Breast epithelium (tissue), 4 donors: ENCODE results near the gene AGRN. TPM values are rescaled to one million over a fixed set of nuclear protein-coding genes. Genes with fewer than 3 reads are reported as not detected.
A peak's percentile ranks its signal among the peaks of the same experiment; 100 is the strongest.
"Not testable (repeated sequence)": the region's sequence is repeated elsewhere in the genome, so short reads cannot be mapped to it uniquely, and the experiment has no call there.

ENCODE experiments used
- DNase-seq, 2 donors: peaks; one replicate each; pipeline ENCODE4 v3.0.0-alpha.2; 2019; ENCODE audit warnings: low spot score in 2 of 2
- H3K27ac ChIP-seq, 2 donors: fragments of 200-600 bp; sonication (generic) in 1 of 2; one replicate each; pipeline ENCODE4 v1.5.1; 2016 to 2019; ENCODE audit warnings: mild to moderate bottlenecking in 1 of 2
- H3K27me3 ChIP-seq, 2 donors: fragments of 200-600 bp; sonication (generic) in 1 of 2; one replicate each; pipeline versions ENCODE4 v1.5.1 to v1.6.0; 2017 to 2019; ENCODE audit warnings: control low read depth in 1 of 2, mild to moderate bottlenecking in 1 of 2
- H3K36me3 ChIP-seq: fragments of 200-600 bp; one replicate; pipeline ENCODE4 v1.5.1; 2019
- H3K4me1 ChIP-seq, 2 donors: fragments of 200-600 bp; sonication (generic); one replicate each; pipeline ENCODE4 v1.5.1; 2016 to 2019; ENCODE audit warnings: control low read depth in 1 of 2
- H3K4me3 ChIP-seq, 3 donors: fragments of 200-600 bp; sonication (generic); 1 replicate in 2 of 3; 2 replicates in 1 of 3; pipeline ENCODE4 v1.5.1; 2016 to 2019; ENCODE audit warnings: mild to moderate bottlenecking in 3 of 3, moderate library complexity in 2 of 3
- H3K9me3 ChIP-seq, 2 donors: fragments of 200-600 bp; sonication (generic) in 1 of 2; one replicate each; pipeline ENCODE4 v1.5.1; 2016 to 2019; ENCODE audit warnings: control low read depth in 1 of 2
- POLR2A ChIP-seq: fragments of 450-650 bp; IDR thresholded peaks from one replicate; pipeline ENCODE4 v1.6.1; 2016; ENCODE audit warnings: antibody characterized with exemption, mild to moderate bottlenecking, moderate library complexity
- POLR2AphosphoS5 ChIP-seq, 3 donors: sonication (generic); formaldehyde crosslinking; IDR thresholded peaks; one replicate each; pipeline ENCODE4 v1.6.1; 2017; ENCODE audit warnings: antibody characterized with exemption in 3 of 3
- intact Hi-C: fragments of 100-400 bp; cut with DNase I; formaldehyde crosslinking; loops from one replicate; pipeline ENCODE4 v1.15.1; 2023; ENCODE audit warnings: low total_unique reads
- total RNA-seq, 3 donors: library from RNA; depleted of rRNA; stranded (reverse); fragments of >200 nt; gene quantifications; one replicate each; pipeline ENCODE4 v1.1.0, GENCODE V29; 2016
- TF ChIP-seq, protein P1 (sequence below), 3 donors: fragments of 450-650 bp; IDR thresholded peaks; one replicate each; pipeline ENCODE4 v1.5.1; 2016 to 2017; ENCODE audit warnings: antibody characterized with exemption in 3 of 3, mild to moderate bottlenecking in 3 of 3, moderate library complexity in 3 of 3

Gene AGRN
- total RNA-seq, 3 donors from 2014 or later: 9.1 to 37.0 (median 30.5) TPM

DNA sequence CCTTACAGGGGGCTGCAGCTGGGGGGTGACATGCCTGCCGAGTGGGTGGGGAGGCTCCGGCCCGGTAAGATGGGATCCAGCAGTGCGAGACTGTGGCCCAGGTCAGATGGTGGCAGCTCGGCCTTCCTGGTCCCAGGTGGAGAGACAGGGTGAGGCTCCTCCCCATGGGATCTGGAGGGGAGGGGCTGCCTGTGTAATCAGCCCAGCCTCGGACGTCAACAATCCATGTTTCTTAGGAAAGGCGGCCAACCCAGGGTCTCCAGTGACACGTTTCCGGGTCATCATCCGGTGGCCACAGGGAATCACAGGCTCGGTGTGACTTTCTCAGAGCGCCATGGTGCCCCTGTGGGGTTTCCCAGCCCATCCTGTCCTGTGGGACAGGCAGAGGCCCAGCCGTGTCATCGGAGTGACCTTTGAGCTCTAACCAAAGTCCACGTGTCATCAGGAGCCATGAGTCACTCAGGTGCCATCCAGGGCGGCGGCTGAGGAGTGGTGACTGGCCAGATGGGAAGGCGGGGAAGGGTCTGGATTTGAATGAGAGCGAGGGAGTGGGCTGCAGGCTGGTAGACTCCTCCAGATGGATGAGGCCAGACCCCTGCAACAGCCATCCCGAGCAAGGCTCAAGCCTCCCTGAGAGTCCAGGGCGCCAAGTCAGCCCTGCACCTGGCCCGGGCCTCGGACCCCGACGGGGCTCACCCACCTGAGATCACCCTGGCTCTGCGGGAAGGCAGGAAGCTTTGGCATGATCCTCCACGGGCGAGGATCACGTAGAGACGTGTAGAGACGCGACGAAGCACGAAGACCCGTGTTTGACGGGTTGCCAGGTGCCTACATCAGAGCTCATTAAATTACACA, 13.4 kb upstream of the AGRN start:
- intact Hi-C loops: no loop called here
- TF ChIP-seq POLR2A: no peak
- TF ChIP-seq, protein P1, sequence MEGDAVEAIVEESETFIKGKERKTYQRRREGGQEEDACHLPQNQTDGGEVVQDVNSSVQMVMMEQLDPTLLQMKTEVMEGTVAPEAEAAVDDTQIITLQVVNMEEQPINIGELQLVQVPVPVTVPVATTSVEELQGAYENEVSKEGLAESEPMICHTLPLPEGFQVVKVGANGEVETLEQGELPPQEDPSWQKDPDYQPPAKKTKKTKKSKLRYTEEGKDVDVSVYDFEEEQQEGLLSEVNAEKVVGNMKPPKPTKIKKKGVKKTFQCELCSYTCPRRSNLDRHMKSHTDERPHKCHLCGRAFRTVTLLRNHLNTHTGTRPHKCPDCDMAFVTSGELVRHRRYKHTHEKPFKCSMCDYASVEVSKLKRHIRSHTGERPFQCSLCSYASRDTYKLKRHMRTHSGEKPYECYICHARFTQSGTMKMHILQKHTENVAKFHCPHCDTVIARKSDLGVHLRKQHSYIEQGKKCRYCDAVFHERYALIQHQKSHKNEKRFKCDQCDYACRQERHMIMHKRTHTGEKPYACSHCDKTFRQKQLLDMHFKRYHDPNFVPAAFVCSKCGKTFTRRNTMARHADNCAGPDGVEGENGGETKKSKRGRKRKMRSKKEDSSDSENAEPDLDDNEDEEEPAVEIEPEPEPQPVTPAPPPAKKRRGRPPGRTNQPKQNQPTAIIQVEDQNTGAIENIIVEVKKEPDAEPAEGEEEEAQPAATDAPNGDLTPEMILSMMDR (IDR thresholded peaks at IDR 0.05): no peak
- TF ChIP-seq POLR2AphosphoS5 (IDR thresholded peaks at IDR 0.05): no peak
- Histone ChIP-seq H3K27ac (no peak overlapping the region), H3K9me3 (no peaks in the 10 kb centered on the region), H3K4me1 (peaks cover 0 to 8% of the 10 kb centered on the region in 2 donors), H3K36me3 (no peaks in the 10 kb centered on the region), H3K4me3 (no peak overlapping the region), H3K27me3 (peaks cover 0 to 2% of the 10 kb centered on the region in 2 donors)
- DNase-seq: no peak

DNA sequence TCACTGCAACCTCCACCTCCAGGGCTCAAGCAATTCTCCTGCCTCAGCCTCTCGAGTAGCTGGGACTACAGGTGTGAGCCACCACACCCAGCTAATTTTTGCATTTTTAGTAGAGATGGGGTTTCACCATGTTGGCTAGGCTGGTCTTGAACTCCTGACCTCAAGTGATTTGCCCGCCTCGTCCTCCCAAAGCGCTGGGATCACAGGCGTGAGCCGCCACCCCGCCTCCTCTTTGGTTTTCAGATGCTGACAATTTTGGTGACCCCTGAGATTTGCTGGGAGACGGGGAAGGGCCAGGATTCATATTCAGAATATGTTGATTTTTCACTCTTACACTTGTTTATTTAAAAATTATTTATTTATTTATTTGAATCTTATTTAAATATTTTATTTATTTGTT, 9.8 kb upstream of the AGRN start:
- intact Hi-C loops, H3K36me3 ChIP-seq: not testable (repeated sequence)

DNA sequence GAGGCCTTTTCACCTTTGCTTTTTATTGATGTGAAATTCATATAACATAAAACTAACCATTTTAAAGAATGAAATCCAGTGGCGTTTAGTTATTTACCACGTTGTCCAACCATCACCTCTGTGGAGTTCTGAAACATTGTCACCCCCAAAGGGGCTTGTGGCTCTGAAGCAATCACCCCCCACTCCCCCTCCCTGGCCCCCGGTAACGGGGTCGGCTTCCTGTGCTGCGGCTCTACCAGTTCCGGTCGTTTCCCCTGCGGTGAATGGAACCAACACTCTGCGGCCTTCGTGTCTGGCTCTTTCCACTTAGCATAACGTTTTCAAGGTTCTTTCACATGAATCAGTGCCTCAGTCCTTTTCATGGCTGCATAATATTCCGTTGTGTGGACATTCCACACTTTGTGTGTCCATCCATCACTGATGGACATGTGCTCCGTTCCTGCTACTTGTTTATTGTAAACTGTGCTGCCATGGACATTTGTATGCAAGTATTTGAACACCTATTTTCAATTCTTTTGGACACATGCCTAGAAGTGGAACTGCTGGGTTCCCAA, 8.4 kb upstream of the AGRN start:
- H3K36me3 ChIP-seq: no peaks in the 10 kb centered on the region
- no peak overlapping the region for H3K27ac ChIP-seq
- no peaks in the 10 kb centered on the region for H3K9me3 ChIP-seq
- TF ChIP-seq POLR2AphosphoS5 (IDR thresholded peaks at IDR 0.05) (no peak), POLR2A (no peak)
- TF ChIP-seq, protein P1 (IDR thresholded peaks at IDR 0.05): no peak
- no peaks in the 10 kb centered on the region for H3K4me1 ChIP-seq
- no peaks in the 10 kb centered on the region for H3K27me3 ChIP-seq
- no peak overlapping the region for H3K4me3 ChIP-seq
- intact Hi-C loops: no loop called here
- no peak for DNase-seq

More for the DNA sequence above, 9.8 kb upstream of the AGRN start:
- H3K4me1 ChIP-seq, DNase-seq, H3K27ac ChIP-seq, H3K9me3 ChIP-seq, H3K4me3 ChIP-seq, H3K27me3 ChIP-seq: not testable (repeated sequence)

DNA sequence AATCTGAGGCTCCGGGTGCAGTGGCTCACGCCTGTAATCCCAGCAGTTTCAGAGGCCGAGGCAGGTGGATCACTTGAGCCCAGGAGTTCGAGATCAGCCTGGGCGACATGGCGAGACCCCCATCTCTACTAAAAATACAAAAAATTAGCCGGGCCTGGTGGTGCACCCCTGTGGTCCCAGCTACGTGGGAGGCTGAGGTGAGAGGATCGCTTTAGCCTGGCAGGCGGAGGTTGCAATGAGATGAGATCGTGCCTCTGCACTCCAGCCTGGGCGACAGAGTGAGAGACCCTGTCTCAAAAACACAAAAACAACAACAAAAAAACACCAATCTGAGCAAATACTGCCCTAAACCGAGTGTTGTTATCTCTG, 7.2 kb upstream of the AGRN start:
- H3K9me3 ChIP-seq, H3K4me1 ChIP-seq, intact Hi-C loops, DNase-seq, H3K27me3 ChIP-seq, H3K36me3 ChIP-seq: not testable (repeated sequence)
- peak overlapping the region; percentile 56 to 69 (median 64) for H3K4me3 ChIP-seq
- H3K27ac ChIP-seq: peak overlapping the region; percentile 82 to 92

DNA sequence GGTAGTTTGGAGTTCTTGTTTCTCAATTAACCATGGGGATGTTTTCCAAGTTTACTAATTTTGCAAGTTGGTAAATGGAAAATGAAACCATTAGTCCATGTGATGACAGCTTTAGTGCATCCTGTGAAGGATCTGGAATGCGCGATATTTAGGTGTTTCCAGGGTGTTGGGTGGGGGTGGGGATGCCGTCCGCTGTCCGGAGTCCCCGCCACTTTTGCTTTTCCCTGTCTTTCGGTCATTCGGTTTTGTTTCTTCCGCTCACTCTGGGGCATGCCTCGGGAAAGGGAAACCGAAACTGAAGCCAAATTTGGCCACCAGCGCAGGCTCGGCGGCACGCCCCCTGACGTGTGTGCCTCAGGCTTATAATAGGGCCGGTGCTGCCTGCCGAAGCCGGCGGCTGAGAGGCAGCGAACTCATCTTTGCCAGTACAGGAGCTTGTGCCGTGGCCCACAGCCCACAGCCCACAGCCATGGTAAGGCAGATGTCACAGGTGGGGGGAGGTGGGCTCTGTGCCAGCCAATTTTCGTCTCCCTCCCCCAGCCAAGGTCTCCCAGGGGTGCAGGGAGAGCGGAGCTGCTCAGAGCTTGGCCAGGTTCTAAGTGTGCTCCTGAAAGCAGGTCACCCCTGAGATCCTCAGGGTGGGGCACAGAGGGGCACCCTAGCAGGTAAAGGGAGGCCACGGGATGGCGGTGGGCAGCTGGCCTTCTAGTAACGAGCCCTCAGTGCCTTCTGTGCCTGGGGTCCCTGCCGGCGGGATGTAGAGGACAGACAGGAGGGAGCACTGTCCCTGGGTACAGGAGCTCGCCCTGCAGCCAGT, 6.6 kb upstream of the AGRN start, which contains the start of gene ISG15:
TSS of gene ISG15 (plus strand) at position 393 of the 817 bp plus-strand sequence. CDS start at position 470, 77 bp downstream.
- Histone ChIP-seq H3K27me3 (no peaks in the 10 kb centered on the region), H3K9me3 (no peaks in the 10 kb centered on the region), H3K36me3 (no peaks in the 10 kb centered on the region), H3K27ac (peak within 1 kb of the TSS; percentile 82 to 92), H3K4me3 (peak within 1 kb of the TSS; percentile 56 to 69 (median 64)), H3K4me1 (no peaks in the 10 kb centered on the region)
- peak; percentile 82 to 84 for DNase-seq
- intact Hi-C loops: no loop called here
- TF ChIP-seq POLR2AphosphoS5 (IDR thresholded peaks at IDR 0.05): peak; percentile 49 to 82 (median 53)
- TF ChIP-seq, protein P1 (IDR thresholded peaks at IDR 0.05): no peak
